ENCODE results near the gene SH2B3. TPM values are rescaled to one million over a fixed set of nuclear protein-coding genes. Genes with fewer than 3 reads are reported as not detected.
A peak's percentile ranks its signal among the peaks of the same experiment; 100 is the strongest.

Gene SH2B3
- total and polyA plus RNA-seq, 2 donors (not counting 1 experiment from before 2014, with no cell fraction given), result 21.9 to 69.4 TPM

GRCh38 chr12:111359914-111360276 lies 45.8 kb upstream of the SH2B3 start:
- no peak for TF ChIP-seq EZH2 (IDR thresholded peaks at IDR 0.05; ENCODE audit: borderline replicate concordance, insufficient read depth, low read depth, low read length, poor library complexity, severe bottlenecking)
- TF ChIP-seq CTCF (IDR thresholded peaks at IDR 0.05), result no peak
- Histone ChIP-seq H3K4me2 (replicated peaks; ENCODE audit: low read depth, low read length, poor library complexity, severe bottlenecking) (peak overlapping the region; percentile 74), H3K4me1 (ENCODE audit: control insufficient read depth in 2 of 2, insufficient read depth in 2 of 2, low read length in 2 of 2) (peaks cover 53 to 57% of the 10 kb centered on the region in 2 donors), H3K36me3 (replicated peaks in 1 of 2; ENCODE audit: control extremely low read depth in 1 of 2, control insufficient read depth in 1 of 2, extremely low read depth in 1 of 2, insufficient read depth in 2 of 2, low read length in 1 of 2) (peaks cover 0 to 6% of the 10 kb centered on the region in 2 experiments), H3K27ac (ENCODE audit: low read length in 2 of 2) (no peak overlapping the region), H3K9ac (ENCODE audit: low read length) (no peak overlapping the region), H3K79me2 (ENCODE audit: control insufficient read depth, insufficient read depth, low read length) (no peaks in the 10 kb centered on the region), H4K20me1 (ENCODE audit: control insufficient read depth, insufficient read depth, low read length, poor library complexity, severe bottlenecking) (no peaks in the 10 kb centered on the region), H2AFZ (ENCODE audit: insufficient read depth, low read depth, low read length, poor library complexity, severe bottlenecking) (peak overlapping the region; percentile 9), H3K9me3 (ENCODE audit: control extremely low read depth in 1 of 3, control insufficient read depth in 2 of 3, insufficient read depth in 1 of 3, low read length in 2 of 3) (peaks cover 0 to under 1% (median 0%) of the 10 kb centered on the region in 3 donors), H3K4me3 (ENCODE audit: control extremely low read depth in 1 of 5, extremely low read depth in 1 of 5, insufficient read depth in 1 of 5, low read depth in 2 of 5, low read length in 4 of 5) (no peak overlapping the region), H3K27me3 (replicated peaks in 1 of 4; ENCODE audit: control extremely low read depth in 1 of 4, control insufficient read depth in 3 of 4, insufficient read depth in 4 of 4, low read length in 3 of 4) (no peaks in the 10 kb centered on the region)
- Mint-ChIP-seq H3K4me1 (peaks cover 62% of the 10 kb centered on the region), H3K27me3 (no peaks in the 10 kb centered on the region), H3K27ac (peak overlapping the region; percentile 93), H3K4me3 (peak overlapping the region; percentile 84), H3K9me3 (ENCODE audit: insufficient read depth) (no peaks in the 10 kb centered on the region)
- CTCF ChIA-PET, result interaction anchor here (1.6 to 4.0 kb wide), 3 partner anchors 24 to 43 kb away, joined by 3 to 23 read pairs (median 5); no protein-coding TSS in a partner anchor
- POLR2A ChIA-PET, result no interaction called here
- WGBS (ENCODE audit: insufficient coverage), result 82% methylated on average over 5 of the region's 5 CpGs
- no peak for DNase-seq
- ATAC-seq (ENCODE audit: low read depth), result no peak
- intact Hi-C loops (cut with micrococcal nuclease), result no loop called here

GRCh38 chr12:111360325-111360930 lies 45.3 kb upstream of the SH2B3 start:
- Mint-ChIP-seq H3K27ac (peak overlapping the region; percentile 93), H3K27me3 (no peaks in the 10 kb centered on the region), H3K9me3 (ENCODE audit: insufficient read depth) (no peaks in the 10 kb centered on the region), H3K4me3 (peak overlapping the region; percentile 84), H3K4me1 (peaks cover 60% of the 10 kb centered on the region)
- CTCF ChIA-PET, result interaction anchor here (0.8 to 4.0 kb wide), 5 partner anchors 16 to 92 kb away, joined by 3 to 23 read pairs (median 5); no protein-coding TSS in a partner anchor
- Histone ChIP-seq H3K27ac (ENCODE audit: low read length in 2 of 2) (peak overlapping the region; percentile 63 to 71), H3K9ac (ENCODE audit: low read length) (peak overlapping the region; percentile 40), H3K9me3 (ENCODE audit: control extremely low read depth in 1 of 3, control insufficient read depth in 2 of 3, insufficient read depth in 1 of 3, low read length in 2 of 3) (no peaks in the 10 kb centered on the region), H3K4me3 (ENCODE audit: control extremely low read depth in 1 of 5, extremely low read depth in 1 of 5, insufficient read depth in 1 of 5, low read depth in 2 of 5, low read length in 4 of 5) (peak overlapping the region in 4 of 5 experiments; percentile 9 to 31 (median 17)), H3K27me3 (replicated peaks in 1 of 4; ENCODE audit: control extremely low read depth in 1 of 4, control insufficient read depth in 3 of 4, insufficient read depth in 4 of 4, low read length in 3 of 4) (no peaks in the 10 kb centered on the region), H3K36me3 (replicated peaks in 1 of 2; ENCODE audit: control extremely low read depth in 1 of 2, control insufficient read depth in 1 of 2, extremely low read depth in 1 of 2, insufficient read depth in 2 of 2, low read length in 1 of 2) (peaks cover 0 to 6% of the 10 kb centered on the region in 2 experiments), H3K79me2 (ENCODE audit: control insufficient read depth, insufficient read depth, low read length) (no peaks in the 10 kb centered on the region), H4K20me1 (ENCODE audit: control insufficient read depth, insufficient read depth, low read length, poor library complexity, severe bottlenecking) (no peaks in the 10 kb centered on the region), H2AFZ (ENCODE audit: insufficient read depth, low read depth, low read length, poor library complexity, severe bottlenecking) (peak overlapping the region; percentile 70), H3K4me2 (replicated peaks; ENCODE audit: low read depth, low read length, poor library complexity, severe bottlenecking) (peak overlapping the region; percentile 74), H3K4me1 (ENCODE audit: control insufficient read depth in 2 of 2, insufficient read depth in 2 of 2, low read length in 2 of 2) (peaks cover 48 to 52% of the 10 kb centered on the region in 2 donors)
- intact Hi-C loops (cut with micrococcal nuclease), result no loop called here
- WGBS (ENCODE audit: insufficient coverage), result 51% methylated on average over 8 of the region's 9 CpGs
- POLR2A ChIA-PET, result no interaction called here
- DNase-seq (no peak), ATAC-seq (ENCODE audit: low read depth) (no peak)
- no peak for TF ChIP-seq CTCF (IDR thresholded peaks at IDR 0.05)
- no peak for TF ChIP-seq EZH2 (IDR thresholded peaks at IDR 0.05; ENCODE audit: borderline replicate concordance, insufficient read depth, low read depth, low read length, poor library complexity, severe bottlenecking)
